SH-SY5Y (cell line): ENCODE data around the gene TMEM201.

Experiments used
- GATA2 ChIP-seq: IDR thresholded peaks from 2 replicates; pipeline ENCODE4 v1.6.1; 2011; ENCODE audit warnings: mild to moderate bottlenecking, low read depth, low read length
- GATA3 ChIP-seq: IDR thresholded peaks from 2 replicates; pipeline ENCODE4 v1.6.1; 2011; ENCODE audit warnings: low read depth, mild to moderate bottlenecking, low read length, moderate library complexity

GRCh38 chr1:9600861-9601834 is 12.4 kb downstream of the TMEM201 start:
- TF ChIP-seq GATA2, result no peak
- no peak for TF ChIP-seq GATA3
